Activated naive CD4-positive, alpha-beta T cell treated with anti-CD3 and anti-CD28 coated beads, Interleukin-2, amount 50 U/mL, for 16 hours (primary cell): ENCODE data around the gene CPEB4.

Experiments
- DNase-seq: peaks from one replicate; pipeline ENCODE4 v3.0.0-alpha.2; 2020

The CPEB4 gene

DNA sequence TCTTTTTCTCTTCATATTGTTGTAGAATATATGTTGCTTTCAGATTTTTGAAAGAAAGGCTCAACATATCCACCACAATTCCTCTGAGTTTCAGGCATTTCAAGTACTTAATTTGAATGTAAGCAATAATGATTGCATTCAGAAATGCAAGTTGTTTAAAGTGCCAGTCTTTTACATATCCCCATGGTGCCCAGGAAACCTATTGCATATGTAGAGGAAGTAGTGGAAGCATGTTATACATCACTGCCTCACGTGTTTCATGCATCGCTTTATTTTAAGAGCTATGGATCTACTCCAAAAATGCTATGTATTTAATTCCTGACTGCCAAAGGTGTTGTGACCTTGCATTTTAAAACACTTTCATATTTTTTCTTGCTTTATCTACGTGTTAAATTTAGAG lies 28.1 kb downstream of the CPEB4 start:
- DNase-seq: no peak

DNA sequence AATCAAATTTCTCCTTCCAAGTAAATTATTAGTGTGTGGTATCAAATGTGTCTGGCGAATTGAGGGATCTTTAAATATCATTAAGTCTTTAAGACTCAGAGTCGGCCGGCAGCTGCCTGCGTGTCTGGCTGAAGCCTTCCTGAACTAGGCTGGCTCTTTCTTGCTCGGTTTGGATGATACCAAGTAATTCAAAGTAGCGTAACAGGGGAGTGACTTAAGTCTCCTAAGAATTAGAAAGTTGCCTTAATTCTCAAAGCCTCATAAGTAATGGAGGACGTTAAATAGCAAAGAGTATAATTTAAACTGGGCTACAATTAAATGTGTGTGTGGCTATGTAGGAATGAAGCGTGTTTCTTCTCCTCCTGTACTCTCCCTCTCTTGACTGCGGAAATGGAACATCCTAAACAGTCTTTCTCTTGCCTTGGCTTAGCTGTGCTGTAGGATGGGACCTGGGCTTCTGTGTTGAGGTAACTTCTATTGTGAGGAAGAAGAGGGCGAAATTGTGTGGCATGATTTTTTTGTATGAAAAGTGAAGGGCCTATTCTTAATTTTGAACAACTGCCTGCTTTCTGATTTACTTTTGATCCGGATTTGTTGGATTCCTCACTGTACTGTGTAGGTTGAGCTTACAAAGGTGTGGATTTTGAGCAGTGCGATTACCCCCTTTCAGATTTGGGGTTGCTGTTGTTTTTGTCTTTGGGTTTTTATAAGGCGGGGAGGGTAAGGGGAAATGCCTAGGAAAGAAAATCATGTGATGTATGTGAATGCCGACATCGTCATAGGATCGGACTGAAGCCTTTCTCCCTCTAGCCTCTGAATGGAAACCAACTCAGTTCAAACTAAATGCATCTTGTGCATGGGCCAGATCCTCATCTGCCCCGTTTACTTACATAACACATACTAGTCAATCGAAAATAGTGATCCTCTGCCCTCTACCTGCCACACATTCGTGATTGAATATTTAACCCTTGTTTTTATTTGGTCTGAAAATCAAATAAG lies 29.9 kb downstream of the CPEB4 start:
- DNase-seq: peak; percentile 55

- no peak for DNase-seq
These were observed 31.3 kb downstream of the CPEB4 start for GRCh38 chr5:173919443-173919842.

DNA sequence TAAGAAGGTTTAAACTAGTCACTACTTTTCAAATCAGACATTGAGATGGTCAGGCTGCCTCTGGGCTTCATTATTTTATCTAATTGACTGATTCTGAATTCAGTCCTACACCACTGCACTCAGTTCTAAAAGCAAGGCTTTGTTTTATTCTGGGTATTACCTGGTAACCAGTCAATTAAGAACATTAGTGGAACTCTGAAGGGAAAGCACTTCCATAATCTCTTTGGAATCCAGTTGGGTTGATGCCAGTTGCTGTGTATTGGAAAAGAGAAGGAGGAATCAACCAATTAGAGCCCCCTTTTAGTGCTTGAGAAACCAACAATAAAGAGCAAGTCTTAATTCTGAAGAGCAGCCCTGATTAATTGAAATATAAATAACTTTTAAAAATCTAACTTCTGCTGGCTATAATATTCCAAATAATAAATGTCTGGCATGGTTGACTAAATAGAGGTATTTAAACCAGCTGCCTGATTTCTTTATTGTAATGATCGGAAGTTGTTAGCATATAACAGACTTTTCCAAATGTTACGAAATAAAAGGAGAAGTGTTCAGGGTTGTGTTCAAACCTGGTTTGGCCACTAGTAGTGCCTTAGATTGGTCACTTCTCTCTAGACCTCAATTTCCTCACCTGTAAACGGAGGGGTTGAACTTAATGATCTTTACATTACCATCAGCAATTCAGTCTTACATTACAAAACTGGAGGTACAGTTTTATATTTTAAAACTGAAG lies 32.0 kb downstream of the CPEB4 start:
- DNase-seq: no peak

- DNase-seq: no peak
These were observed 32.9 kb downstream of the CPEB4 start for GRCh38 chr5:173920866-173921555.

DNA sequence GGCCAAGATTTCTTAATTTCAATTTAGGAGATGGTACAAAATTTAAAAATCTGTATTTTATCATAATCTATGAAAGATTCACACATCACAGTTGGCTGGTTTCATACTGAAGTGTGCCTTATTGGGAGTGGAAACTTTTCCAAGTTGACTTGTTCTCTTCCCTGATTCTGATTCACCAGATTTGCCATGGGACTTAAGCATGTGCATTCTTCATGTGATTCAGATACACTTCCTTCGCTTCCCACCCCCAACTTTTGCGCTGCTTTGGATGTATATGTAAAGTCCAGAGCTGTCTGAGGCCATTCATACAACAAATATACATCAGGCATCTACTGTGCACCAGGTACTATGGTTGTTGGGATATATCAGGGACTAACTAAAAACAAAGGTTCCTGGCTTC lies 34.4 kb downstream of the CPEB4 start:
- DNase-seq: no peak

- no peak for DNase-seq
These were observed 35.3 kb downstream of the CPEB4 start for GRCh38 chr5:173923218-173924095.

GRCh38 chr5:173924899-173925298 lies 36.8 kb downstream of the CPEB4 start:
- DNase-seq: no peak

GRCh38 chr5:173925449-173926071 lies 37.4 kb downstream of the CPEB4 start:
- peak; percentile 48 for DNase-seq

DNA sequence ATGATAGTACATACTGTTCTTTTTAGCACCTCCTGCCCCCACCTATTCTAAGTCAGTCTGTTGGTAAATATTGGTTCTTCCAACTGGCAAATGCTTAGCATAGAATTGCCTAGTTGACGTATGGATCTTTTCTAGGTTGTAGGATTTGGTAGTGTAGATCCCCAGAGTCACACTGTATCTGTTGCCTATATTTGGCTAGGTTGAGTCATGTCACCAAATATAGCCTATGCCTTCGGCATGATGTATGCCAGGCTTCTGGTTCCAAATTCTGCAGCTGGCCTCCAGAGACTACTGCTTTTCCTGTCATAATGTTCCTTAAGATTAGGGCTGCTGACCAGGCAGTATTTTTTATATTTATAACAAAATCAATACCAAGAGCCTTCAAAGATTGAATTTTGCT lies 38.2 kb downstream of the CPEB4 start:
- no peak for DNase-seq

- no peak for DNase-seq
These were observed 40.9 kb downstream of the CPEB4 start for GRCh38 chr5:173928871-173929574.

- no peak for DNase-seq
These were observed 44.6 kb downstream of the CPEB4 start for GRCh38 chr5:173932695-173933139.

DNA sequence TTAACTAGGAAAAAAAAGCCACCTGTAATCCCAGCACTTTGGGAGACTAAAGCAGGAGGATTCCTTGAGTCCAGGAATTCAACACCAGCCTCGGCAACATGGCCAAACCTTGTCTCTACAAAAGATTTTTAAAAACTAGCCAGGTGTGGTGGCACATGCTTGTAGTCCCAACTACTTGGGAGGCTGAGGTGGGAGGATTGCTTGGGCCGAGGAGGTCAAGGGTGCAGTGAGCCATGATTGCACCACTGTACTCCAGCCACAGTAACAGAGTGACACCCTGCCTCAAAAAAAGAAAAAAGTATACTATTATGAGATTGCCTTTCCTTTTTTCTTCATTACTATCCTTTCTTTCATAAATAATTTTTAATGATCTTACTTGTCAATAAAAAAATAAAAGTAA lies 45.8 kb downstream of the CPEB4 start:
- DNase-seq: no peak

DNA sequence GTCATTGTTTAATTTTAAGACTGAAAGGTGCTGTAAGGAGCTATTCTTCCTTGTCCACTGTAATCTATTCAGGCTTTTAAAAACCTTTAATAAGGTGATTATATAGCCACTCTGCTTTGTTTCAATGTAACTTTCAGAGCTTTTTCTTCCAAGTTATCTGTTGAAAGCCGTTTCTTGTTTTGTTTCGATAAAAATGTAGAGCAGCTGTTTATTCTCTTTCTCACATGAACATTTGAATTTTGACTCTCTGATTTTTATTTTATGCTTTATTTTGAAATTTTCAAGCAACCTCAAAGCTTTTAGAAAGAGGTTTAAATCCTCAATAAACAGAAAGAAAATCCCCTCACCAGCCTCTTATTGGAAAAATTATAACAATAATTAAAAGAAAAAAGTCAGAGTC lies 47.2 kb downstream of the CPEB4 start:
- no peak for DNase-seq

- DNase-seq: no peak
These were observed 52.1 kb downstream of the CPEB4 start for GRCh38 chr5:173940269-173940668.

GRCh38 chr5:173941102-173941501 lies 53.0 kb downstream of the CPEB4 start:
- DNase-seq: no peak

DNA sequence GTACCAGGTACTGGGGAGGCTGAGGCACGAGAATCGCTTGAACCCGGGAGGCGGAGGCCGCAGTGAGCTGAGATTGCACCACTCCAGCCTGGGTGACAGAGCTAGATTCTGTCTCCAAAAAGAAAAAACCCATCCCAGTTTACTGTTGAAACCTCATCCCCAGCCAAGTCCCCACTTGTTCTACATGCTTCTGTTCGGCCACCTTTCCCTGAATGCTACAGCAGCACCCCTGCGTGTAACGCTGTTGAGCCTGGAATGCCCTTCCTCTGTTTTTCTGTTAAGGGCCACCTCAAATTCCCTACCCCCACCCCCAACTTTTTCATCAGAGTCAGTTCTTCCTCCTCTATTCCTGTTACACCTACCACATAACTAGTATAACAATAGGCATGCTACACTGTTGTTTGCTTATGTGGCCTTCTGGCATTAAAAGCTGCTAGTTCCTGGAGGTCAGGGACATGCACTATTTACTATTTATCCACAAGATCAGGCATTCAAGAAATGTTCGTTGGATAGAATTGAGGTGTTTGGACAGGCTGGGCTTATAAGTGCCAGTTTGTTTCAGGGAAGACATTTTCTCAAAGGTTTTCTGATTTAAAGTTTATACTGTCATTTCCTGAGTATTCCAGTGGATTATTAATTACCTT lies 53.7 kb downstream of the CPEB4 start:
- DNase-seq: no peak

GRCh38 chr5:173944511-173944910 lies 56.4 kb downstream of the CPEB4 start:
- no peak for DNase-seq

- DNase-seq: no peak
These were observed 57.0 kb downstream of the CPEB4 start for GRCh38 chr5:173945160-173945559.

- no peak for DNase-seq
These were observed 58.2 kb downstream of the CPEB4 start for GRCh38 chr5:173946323-173946722.

DNA sequence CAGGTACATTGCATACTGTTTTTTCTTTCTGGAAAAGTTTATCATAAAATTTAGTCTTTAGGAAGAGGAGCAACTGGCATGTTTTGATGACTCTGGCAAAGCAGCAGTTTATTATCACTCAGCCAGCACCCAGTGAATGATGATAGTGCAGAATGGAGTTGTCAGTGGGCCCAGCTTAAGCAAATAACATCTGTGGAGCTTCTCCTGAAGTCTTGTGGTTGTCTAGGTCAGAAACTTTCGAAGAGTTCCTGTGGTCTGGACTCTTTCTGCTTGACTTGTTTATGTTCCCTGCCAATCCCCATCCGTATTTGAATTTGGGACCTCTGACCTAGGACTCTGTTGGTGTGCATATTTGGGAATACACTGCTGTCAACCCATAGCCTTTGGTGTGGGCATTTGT lies 62.7 kb downstream of the CPEB4 start:
- no peak for DNase-seq
